HG03108 (cell line): ENCODE results near the gene FRMD5.

Source experiments
- ATAC-seq: cut with Tn5 transposase; IDR thresholded peaks from one replicate; pipeline ENCODE4 v1.9.1; 2021; ENCODE audit warnings: moderate library complexity; ENCODE audit not compliant: unreplicated experiment

FRMD5 gene

DNA sequence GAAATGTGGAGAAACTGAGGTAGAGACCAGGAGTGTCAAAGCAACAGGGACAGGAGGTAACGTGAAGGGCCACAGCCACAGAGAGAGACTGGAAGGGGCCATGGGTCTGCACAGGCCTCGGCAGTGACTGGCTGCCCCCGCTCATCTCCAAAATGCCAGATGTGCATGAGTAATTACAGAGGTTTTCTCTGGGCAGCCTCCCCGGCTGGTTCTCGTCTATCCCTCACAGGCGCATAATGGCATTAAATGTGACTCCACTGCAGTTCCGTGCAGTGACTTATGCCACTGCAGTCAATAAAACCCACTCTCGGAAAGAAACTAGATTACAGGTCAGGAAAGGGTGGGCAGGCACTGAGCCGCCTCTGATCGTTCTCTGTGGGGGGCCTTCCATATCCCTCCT is 293.6 kb downstream of the FRMD5 start:
- no peak for ATAC-seq

DNA sequence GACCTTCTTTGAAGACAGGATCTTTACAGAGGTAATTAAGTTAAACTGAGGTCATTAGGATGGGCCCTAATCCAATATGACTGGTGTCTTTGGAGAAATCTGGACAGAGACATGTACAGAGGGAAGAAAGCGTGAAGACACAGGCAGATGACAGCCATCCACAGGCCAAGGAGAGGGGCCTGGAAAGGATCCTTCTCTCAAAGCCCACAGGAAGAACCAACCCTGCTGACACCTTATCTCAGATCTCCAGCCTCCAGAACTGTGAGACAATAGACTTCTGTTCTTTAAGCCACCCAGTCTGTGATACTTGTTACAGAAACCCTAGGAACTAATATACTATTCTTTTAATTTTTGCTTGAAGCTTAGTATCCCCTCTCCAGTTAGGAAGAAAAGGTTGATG is 294.1 kb downstream of the FRMD5 start:
- ATAC-seq, result no peak

DNA sequence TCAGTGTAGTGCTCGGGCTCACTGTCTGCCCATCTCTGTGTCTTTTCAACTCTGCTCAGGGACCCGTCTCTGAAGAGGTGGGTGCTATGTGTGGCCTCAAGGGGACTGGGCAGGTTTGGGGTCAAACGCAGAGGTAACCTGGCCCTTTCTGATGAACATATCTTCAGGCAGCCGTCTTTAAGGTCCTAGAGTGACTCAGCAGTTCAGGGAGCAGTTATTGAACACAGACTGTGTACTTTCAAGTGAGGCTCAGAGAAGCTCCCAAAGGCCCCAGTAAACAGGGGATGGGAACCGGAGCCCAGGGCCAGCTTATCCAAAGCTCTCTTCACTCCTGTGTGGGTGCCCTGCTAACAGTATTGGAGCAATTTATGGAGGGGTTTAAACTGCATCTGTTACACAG is 295.1 kb downstream of the FRMD5 start:
- ATAC-seq, result no peak

DNA sequence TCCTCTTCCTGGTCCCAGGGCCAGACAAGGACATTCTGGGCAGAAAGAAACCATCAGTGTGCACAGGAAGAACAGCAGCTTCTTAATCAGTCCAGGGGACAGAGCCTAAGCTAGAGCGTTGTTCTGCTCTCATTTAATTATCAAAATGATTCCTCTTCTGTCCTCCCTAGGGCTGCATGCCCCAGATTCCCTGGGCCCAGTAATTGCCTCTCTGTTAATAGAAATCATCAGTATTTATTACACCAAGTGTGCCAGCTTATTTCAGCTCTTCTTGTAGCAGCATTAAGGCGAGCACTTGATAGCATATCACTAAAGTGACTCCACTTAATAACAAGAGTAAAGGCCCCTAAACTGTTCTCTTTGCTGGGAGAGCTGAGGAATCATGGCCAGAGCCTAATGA is 296.2 kb downstream of the FRMD5 start:
- no peak for ATAC-seq

DNA sequence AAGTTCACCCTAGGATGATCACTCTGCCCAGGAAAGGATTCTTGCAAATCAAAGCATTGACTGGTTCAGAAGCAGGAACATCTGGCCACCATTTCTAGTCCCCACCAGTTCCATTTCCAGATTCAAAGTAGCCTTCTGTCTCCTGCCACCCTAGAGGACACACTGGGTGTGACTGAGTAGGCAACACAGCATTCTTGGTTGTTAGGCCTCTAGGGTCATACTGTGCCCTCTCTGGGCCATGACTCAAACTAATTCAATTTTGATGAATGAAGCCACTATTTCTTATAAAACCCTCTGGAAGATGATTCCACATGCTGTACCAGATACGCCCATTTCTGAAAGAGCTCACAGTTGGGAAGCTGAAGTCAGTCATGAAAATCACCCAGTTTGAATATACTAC is 298.5 kb downstream of the FRMD5 start:
- no peak for ATAC-seq

DNA sequence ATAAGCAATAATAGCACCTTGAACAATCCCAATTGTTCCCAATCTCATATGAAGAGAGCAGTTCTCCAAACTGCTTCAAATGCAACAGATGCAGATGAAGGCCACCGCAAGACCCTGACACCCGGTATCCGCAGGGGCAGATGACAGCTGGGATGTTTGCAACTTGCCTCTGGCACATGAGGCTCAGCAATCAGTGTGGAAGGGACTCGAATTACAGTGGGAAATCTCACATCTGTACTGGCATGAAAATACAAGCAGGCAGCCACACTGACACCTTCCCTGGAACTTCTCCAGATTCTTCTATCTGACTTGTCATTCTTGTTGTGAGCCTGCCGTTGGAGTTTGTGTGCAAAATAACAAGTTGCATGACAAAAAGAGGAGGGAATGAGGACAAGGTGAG is 299.5 kb downstream of the FRMD5 start:
- ATAC-seq, result no peak

DNA sequence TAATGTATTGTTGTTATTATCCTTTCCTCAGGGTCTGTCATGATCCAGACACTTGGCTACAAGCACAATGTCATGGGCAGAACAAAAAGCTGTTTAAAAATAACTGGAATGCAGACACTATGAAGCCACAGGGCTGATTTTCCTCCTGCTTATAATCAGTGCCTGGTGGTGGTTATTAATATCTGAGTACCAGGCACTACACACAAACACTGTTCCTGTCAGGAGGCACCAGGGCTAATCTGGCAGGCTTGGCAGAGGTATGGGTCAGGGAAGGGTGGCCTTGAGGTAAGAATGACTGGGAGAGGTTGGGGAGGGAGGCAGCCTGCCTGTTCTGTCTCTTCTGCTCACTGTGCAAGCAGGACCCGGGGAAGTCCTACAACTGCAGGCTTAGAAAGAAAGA is 301.1 kb downstream of the FRMD5 start:
- no peak for ATAC-seq

DNA sequence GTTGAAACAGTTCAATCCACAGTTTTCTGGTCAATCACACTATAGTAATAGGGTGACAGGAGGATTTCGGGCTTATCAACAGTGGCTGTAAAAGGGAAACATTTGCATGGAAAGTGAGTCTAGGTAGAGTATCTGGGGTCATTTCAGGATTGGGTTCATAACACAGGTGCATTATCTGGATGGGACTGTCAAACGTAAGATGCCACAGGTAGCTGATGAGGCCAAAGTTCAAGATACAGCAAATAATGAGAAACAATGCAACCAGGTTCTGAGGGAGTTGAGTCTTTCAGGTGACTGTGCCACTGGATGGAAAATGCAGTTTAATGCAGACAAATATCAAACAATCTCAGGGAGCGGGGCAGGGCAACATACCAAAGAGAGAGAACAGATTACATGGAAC is 306.0 kb downstream of the FRMD5 start:
- no peak for ATAC-seq

DNA sequence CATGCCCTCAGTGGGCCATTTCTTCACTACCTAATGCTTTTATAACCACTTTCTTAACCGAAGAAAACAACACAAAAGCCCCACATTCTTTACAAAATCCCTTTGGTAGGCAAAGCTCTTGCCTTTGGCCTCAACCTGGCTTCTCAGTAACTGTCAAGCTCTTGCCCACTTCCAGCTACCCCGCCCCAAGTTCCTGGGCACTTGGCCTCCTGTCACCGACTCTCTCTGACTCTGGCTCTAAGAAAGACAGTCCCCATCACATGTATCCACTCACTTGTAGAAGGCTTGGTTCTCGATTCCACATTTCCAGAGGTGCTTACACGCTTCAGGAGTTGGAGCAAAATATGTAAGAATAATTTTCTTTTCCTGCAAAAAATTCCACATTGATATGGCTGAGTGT is 307.2 kb downstream of the FRMD5 start:
- ATAC-seq, result no peak

DNA sequence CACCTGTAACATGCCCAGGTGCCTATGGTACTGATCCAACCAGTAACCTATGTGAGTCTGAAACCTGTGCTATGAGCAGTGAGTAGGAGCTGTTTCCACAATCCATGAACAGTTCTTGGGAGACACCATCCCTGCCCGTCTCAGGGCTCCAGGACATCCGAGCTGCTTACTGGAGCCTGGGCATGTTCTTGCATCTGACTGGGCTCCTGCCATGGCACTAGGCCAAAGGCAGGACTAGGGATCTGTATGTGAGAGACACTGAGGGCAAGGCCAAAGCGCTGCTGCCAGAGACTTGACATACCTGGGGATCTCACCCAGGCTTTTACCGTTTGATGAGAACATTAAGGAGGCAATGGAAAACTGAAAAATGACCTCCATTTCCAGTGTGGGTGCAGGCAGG is 308.5 kb downstream of the FRMD5 start:
- no peak for ATAC-seq

DNA sequence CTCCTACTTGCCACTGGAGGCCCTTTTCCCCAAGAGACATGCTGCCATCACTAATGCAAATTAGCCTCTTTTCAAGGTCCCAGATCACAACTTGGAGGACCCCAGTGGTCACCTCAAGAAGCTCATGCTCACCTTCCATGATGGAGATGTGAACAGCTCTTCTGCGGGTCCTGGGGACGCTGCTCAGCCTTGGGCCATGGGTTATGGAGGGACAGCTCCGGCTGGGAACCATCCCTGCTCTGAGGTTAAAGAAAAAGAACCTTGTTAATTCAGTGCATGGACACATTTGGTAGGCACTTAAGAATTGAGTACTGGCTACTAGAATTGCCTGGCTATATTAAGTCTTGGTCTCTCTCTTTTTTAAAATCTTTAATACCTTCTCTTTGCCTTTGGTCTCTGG is 311.5 kb downstream of the FRMD5 start:
- no peak for ATAC-seq

DNA sequence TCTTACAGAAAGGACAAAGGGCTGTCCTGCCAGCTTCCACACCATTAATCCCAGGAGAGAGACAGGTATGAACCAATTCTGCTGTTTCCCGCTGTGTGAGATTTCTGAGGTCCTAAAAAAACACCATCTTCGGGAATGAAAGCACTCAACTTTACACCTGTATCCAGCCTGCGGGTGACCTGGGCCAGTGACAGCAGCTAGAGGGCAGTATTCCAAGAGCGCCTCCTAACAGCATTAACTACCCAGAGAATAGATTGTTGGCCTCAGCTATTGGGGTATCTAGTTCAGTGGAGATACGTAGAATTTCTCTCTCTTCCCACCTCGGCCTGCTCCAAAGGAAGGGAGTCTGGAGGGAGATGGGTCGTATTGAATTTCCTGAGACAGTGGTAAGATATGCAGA is 313.1 kb downstream of the FRMD5 start:
- ATAC-seq, result no peak

DNA sequence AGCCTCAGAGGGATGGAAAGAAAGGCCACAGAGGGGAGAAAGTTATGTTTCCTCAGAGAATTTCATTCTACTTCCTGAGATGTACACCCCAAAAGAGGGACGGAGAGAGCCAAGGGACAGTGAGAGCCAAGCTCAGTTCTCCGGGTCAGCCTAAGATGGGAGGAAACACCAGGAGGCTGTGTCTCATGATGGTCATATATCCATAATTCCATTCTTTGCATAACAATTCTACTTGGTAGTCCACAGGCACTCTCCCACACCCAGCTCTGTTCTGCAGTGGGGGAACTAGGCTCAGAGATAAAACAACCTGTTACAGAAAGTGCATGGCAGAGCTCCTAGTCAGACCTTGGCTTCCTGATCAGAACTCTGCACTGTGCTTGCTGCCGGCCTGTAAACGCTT is 313.8 kb downstream of the FRMD5 start:
- no peak for ATAC-seq

DNA sequence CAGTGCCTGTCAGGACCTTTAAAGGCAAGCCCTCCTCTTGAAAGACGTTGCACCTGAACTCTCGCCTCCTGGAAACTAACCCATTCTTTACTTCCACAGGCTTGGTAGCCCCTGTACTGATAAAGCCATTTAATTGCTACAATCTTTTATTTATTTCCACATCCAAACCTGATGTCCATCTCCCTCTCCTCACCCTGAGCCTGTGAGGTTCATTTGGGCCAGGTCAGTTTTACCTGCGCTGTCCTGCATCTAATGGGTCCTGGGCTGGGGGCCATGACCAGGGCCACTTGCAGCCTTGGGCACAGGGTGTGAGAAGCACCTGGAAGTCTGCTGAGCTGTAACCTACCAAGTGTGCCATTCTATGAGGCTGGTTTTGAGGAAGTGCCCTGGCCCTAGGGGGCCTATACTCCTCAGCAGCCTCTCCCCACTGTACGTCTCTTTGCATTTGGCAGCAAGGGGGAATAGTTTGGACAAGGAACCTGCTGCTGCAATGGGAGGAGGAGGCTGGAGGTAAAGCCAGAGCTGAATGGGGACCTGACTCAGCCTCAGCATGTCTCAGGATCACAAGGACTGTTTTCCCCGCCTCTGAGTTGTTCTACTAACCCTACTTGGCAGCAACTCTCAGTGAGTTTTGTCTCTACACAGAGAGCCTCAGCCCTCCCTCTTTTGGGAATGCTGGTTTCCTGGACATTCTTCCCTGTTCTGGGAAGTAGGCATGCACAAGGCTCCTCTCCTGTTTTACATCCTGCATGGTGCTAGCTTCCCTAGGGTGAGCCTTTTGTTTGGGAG is 314.5 kb downstream of the FRMD5 start:
- no peak for ATAC-seq

DNA sequence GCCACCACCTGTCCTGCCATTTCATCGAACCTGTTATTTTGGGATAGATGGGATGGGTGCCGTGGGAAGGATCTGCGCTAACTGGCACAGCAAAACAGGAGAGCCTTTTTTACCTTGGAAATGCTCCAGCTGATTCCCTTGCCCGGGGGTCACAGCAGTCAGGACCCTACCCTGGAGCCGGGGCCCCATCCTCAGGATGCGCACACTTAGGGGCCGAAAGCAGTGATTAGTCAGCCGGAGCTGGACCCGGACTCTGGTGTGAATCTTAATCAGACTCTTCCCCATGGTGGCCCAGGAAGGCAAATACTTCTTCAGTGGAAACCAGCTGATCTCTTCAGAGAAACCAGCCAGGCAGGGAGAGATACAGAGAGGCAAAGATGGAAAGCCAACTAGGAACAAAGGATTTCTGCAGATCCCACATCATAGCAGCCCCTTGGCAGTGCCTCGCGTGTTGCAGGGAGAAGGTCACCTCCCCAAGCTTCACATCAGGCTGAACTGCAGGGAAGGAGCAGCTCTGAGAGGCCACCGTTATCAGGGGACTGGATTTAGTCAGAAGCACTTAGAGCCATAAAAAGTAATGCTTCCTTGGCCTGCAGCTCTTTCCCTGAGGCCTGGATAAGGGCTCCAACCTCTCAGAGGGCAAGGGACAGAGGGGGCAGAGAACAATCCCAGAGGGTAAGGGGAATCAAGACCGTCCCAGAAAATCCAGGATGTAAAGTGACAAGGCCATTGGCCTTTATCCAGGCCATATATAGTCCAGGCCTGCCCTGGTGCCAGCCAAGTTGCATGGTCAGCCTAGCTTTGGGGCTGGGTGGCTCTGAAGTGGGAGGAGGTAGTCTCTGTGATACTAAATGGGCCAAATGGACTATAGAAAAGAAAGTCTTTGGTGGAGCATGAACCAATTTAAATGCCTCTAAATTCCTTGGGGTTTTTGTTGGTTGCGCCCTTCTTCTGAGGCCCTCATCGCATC is 315.4 kb downstream of the FRMD5 start:
- no peak for ATAC-seq

DNA sequence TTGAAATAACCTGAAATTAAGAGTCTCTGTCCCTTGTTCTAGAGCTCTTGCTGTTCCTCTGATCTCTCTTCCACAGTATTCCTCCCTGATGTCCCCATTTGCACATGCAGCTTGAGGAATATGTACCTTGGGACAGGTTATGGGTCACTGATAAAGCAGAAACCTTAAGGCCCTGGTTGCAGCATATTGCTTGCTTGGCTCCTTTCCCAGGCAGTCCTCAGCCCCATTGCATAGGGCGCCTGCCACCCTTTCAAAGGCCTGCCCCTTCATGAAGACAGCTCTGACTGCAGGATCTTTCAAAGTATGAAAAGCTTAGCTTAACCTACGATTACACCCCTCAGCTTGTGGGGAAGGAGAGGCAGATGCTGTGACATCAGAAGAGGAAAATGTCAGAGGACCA is 316.6 kb downstream of the FRMD5 start:
- ATAC-seq, result no peak

DNA sequence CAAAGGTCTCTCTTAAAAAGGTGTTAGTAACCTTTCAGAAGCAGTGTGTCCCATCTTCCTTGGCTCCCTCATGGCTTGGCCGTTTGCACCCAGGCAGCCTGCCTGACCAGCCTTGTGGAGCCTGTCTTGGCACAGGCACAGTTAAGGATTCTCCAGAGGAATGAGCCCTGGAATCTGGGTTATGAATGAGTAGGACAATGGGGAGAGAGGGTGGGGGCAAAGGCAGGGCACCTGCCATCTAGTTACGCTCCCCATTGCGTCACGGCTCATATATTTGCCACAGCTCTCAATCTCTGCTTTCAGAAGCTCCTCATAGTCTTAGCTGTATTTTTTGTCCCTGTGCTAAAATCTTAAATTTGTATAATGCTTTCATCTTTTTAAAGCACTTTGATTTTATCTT is 317.7 kb downstream of the FRMD5 start:
- ATAC-seq, result no peak

DNA sequence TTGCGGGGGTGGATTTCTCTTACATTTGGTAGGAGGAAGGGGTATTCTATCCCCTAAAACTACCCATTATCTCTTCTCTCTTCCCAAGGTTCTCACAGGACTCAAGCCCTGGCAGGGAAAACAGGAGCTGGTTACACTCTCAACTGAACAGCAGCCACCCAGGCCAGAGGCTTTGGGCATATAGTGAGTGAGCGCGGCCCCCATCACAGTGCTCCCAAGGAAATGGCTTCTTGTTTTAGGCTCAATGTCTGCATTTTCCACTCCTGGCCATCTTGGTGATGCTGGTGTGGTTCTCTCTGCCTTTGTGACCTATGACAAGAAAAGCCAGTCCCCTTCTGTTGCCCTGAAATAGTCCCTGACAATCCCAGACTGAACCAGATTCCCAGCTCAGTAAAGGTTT is 318.2 kb downstream of the FRMD5 start:
- ATAC-seq, result no peak

DNA sequence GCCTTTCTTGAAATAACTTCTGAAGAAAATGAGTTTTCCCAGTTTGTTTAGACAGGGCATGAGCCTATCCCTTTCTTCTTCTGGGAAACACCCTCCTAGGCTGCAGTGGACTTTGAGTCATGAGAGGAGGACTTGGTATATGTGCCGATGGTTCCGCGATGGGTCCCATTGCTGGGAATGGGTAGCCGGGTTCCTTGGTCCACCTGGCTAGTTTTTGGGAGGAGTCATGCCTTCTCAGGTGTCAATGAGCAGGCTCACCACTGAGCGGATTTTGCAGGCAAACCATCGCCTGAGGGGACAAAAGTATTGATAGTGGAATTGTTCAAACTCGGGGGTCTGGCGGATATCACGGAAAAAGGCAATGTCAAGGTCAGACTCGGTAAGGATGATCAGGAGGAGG is 321.4 kb downstream of the FRMD5 start:
- no peak for ATAC-seq

DNA sequence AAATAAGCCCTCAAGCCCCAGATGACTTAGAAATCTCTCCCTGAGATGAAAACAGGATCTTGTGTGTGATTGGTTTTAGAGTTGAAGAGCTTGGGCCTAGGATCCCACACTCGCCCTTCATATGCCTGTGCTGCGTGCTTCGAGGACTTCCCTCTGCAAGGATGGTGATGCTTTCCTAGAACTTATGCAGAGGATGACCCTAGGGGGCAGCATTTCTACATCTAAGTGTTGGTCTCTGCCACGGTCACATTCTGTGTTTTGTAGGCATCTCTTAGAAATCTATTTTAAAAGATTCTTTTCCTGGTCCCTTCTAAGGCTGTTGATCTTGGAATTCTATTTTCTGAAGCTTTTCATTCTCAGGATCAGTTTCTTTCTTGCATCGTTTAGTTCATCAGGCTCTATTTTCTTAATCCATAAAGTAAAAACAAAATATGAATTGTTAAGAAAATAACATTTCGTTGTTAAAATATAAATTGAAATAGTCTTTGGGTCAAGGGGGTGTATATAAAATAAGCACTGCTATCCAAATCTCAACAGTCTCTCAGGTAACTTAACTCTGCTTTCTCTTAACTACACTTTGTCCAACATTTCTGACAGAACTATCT is 322.6 kb downstream of the FRMD5 start:
- no peak for ATAC-seq

DNA sequence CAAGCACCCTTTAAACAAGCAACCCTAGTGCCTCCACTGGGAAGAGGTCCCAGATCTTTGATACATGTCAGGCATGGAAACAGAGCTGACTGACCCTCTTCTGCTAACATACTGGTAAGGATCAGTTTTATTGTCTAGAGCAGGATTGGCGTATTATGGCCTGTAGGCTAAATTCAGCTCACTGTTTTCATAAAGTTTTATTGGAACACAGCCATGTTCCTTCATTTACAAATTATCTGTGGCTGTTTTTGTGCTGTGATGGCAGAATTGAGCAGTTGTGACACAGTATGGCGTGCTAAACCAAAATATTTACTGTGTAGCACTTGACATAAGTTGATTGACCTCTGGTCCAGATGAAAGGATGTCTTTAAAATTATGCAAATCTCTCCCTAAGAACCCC is 323.2 kb downstream of the FRMD5 start:
- no peak for ATAC-seq

DNA sequence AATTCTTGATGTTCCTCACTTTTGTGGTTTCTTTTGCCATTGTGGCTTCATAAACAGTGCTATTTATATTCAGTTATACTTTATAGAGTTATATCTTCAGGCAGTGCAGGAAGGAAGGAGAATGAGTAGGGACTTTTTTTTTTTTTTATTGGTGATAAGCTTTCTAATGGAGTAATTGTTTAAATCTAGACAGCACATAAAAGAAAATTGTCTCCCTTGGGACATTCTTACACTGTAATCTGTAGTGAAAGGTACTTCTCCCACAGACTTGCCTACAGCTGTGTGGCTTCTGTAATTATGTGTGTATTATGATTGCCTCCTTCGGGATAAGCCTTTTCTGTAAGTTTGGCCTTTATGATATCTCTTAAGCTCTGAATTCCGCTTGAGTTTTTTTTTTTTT is 326.7 kb downstream of the FRMD5 start:
- no peak for ATAC-seq
